Endometrium (tissue), 2 donors: ENCODE measurements around the gene PTPRE.
"Not testable (repeated sequence)": the region's sequence is repeated elsewhere in the genome, so short reads cannot be mapped to it uniquely, and the experiment has no call there.

ENCODE experiments used
- FAIRE-seq: peaks from 2 replicates; lab custom pipeline; 2012; peaks lifted over from hg19 to GRCh38; lab: Jason Lieb, UNC
- donor health status: control.
- donor health status: control.

PTPRE gene

GRCh38 chr10:128074589-128074988, 167.7 kb downstream of the PTPRE start:
- FAIRE-seq, result no peak

GRCh38 chr10:128077155-128077875, 170.4 kb downstream of the PTPRE start:
- FAIRE-seq, result no peak

DNA sequence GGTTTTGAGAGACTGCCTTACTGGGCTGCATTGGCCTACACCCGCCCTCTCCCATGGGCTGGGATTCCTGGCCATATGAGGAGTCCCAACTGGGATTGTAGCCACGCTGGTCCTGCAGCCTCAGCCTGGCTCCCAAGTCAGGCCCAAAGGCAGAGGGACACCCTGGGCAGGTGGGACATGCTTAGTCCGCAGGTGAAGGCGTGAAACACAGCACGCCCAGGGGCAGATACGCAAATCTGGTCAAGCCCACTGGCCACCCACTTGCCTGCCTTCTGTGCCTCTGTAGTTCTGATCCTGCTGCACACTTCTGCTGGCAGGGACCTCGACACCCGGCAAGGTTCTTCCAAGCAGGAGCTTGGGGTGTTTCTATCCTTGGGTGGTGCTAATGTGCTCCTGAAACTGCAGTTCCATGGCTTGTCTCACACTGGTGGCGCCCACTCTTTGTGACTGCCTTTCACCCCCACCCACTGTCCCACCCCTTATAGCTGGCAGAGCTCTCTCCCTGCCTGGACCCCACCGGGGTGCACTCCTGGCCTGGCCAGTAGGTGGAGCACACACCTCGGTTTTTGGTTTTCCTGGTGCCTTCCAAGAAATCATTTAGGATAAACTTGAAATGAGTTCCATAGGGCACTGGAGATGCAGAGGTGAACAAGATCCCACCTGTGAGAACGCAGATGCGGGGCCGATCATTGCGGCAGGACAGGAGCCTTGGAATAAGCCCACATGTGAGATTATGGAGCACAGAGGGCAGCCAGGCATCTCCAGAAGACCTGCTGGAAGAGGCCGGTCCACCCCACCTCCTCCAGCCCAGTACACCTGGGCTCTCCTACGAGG, 171.4 kb downstream of the PTPRE start:
- no peak for FAIRE-seq

DNA sequence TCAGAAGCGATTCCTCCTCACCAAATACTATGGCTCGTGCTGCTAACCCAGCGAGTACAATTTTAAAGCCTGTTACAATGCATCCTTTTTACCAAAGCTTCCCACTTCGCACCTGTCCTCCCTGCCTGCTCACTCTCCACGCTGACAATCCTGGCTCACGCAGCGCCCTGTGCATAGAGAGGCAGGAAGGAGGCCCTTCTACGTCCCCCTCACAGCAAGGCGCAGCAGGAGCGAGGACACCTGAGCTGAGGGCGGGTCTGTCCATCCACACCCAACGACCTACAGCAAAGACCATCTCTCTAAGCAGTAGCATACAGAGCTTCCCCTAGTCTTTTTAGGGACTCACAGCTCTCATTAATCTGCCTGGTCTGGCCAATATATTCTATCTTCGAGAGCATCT, 173.3 kb downstream of the PTPRE start:
- FAIRE-seq, result no peak

- no peak for FAIRE-seq
Observed at GRCh38 chr10:128080641-128081040, 173.7 kb downstream of the PTPRE start.

DNA sequence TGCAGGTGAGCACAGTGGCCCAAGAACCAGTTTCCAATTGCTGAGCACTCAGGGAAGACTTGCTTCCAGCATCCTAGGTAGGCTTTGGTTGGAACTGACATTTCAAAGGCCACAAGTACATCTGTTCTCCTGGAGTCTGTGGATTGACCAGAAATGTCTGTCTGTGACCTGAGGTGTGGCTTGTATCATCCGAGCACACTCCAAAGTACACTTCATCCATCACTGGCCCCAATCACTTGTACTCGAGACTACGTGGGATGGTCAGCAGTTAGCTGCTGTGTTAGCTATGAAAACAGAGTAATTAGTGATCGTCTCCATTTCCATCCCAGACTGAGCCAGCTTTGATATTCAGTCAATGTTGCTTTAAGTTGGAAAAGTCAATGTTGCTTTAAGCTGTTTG, 174.3 kb downstream of the PTPRE start:
- FAIRE-seq, result no peak

DNA sequence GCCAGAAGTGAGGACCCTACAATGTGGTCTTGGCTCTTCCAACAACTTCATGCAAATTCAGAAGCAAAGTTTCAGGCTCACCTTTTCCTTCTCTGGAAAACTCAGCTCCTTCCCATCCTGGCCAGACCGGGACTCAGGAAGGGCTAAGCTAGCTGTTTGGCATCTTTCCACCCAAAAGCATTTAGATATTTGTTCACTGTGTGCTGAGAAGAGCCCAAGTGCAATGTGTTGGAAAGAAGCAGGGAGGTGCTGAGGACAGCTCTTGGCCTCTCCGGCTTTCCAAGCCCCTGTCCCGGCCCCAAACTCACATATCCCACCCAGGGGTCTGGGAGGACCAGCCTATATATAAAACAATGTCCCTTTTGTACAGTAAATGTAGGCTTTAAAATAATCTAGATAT, 174.8 kb downstream of the PTPRE start:
- FAIRE-seq, result no peak

DNA sequence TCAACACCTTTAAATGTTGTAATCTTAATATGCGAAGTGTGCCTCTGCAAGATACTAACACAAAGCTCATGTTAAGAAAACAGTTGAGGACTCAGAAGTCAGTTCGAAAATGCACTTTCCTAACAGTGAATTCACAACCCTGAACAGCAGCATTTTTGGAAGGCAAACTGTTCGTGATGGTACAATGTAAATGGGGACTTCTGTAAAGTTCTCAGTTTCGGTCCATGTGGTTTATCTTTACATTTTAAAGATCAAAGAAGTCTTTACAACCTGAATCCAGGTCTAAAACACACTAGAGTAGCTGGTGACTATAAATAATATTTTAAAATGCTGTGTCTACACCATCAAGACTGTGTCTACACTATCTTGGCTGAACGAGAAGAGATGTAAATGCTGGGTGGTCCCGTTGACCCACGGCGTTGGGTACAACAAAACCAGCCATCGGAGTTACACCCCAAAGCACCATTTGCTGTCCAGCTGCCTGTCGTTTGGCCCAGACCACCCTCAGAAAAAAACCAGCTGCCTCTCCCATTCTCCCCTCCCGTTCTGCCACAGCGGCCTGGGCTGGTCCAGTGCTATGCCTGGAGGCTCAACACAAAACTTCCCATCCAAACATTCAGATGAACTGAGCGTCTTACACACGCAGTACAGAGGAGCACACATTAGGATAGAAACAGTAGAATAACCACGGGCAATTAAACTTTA, 176.4 kb downstream of the PTPRE start:
- FAIRE-seq, result no peak

GRCh38 chr10:128084364-128084763, 177.5 kb downstream of the PTPRE start:
- no peak for FAIRE-seq

DNA sequence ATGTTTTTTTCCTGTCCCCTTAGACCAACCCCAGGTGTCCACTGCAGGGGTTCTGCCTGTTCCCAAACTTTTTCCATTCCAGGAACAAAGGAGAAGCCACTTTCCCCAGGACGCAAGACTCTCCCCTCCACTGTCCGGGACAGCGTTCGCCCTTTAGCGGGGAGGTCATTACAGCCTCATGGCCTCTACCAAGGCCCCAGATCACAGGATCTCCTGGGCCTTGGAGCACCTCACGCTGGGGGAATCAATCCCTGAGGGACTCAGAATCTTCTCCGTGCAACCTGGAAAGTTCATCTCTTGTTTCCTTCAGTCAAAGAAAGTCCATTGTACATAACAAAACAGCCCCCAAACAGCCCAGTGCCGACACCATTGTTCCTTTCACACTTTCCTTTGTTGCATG, 178.1 kb downstream of the PTPRE start:
- FAIRE-seq, result no peak

DNA sequence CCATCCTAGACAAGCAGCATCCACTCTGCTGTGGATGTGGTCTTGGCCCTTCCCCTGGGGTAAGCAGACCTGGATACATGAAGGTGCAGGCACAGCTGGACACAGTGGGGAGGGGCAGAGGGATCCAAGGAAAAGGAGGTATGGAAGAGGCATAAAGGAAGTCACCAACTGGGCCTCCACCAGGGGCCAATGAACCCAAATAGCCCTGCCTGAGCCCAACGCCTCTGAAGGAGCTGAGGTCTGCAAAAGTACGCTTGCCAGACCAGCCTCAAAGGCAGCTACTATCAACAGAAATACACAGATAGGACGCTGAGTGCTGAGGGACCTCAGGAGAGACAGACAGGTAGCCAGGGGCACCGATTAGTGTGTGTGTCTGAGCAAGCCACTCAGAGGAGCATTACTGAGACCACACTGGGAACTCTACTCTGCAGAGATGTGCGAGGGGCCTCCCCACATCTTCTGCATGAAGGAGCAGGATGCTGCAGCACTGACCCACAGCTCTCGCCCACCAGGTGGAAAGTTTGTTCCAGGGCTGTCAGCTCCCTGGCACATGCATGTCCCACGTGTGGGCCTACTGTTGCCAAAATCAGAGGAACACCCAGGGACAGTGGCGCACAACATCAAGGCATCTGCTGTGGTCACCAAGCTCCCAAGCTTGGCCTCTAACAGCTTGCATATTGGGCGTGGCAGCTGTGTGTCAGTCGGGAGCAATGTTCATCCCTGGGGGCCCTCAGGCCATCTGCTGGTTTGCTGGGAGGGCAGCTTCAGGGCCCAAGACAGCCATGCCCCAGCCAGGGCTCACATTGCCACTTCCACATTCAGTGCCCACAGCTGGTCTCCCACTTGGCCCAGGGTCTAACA, 179.3 kb downstream of the PTPRE start:
- no peak for FAIRE-seq

- no peak for FAIRE-seq
Observed at GRCh38 chr10:128087146-128087883, 180.4 kb downstream of the PTPRE start.

DNA sequence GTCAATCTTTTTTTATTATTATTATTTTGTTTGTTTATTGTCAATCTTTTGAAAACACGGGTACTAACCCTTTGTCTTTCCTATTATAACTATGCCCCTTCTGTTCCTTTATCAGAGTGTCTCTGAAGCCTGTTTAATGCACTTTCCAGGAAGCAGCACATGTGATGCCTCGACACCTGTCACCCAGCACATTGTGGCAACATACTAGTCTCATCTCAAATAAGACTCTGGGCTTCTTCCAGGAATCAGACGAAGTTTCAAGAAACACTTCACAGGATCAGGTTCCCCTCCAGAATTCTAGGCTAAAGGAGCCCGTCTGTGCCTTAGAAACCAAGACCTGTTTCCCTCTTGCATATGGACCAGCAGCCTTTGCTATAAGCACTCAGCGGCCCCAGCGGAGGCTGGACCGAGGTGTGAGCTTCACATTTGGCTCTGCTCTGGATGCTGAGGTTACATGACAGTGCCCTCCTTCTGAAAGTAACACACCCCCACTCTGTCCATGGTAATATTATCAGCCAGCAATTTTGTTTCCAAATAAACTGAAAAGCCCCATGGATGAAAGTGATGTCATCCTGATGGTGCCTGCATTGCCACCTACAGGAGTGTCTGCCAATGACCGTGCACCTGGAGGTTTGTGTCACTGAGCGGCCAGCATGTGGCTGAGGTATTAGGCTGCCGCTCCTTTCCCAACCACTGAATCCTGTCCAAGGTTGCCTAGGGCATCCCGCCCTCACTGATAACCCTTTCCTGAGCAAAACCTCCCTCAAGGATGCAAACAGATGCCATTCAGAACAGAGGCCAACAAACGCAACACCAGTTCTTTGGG, 181.2 kb downstream of the PTPRE start:
- no peak for FAIRE-seq

DNA sequence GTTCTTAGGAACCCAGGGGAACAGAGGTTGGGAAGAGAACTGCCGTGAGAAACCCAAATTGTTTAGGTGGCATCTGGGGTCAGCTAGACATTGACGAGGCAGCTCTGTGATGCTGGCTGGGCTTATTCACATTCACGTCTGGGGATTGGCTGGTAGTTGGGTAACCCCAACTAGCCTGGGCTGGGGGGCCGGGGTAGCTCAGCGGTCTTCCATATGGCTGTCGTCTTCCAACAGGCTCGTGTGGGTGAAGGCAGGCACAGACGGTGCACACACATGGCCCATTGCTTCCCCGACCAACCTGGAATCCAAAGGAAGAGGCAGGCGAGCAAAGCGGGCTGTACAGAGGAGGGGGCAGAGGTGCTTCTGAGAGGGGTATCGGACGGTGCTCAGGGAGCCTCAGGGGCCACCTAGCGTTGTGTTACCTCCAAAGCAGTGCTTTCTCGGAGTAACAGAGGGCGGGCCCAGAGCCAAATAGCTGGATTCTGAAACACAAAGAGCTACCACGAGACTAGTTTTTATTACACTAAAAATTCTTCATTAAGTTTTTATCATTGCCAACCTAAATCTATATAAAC, 184.8 kb downstream of the PTPRE start:
- FAIRE-seq, result no peak

DNA sequence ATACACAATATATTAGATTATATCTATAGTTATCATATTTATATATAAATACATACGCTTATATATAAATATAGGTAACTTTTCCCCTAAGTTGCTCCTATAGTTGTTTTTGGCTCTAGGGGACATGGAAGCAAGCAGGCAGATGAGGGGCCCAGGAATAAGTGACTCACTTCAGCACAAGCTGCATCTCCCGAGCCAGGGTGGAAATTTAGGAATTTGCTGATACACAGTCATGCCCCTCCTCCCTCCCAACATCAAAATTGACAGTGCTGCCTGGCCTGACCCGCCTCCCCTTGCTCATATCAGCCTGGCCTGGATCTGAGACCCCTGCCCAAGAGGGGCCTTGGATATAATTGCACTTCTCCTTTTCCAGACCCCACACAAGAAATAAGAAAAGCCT, 185.6 kb downstream of the PTPRE start:
- no peak for FAIRE-seq

DNA sequence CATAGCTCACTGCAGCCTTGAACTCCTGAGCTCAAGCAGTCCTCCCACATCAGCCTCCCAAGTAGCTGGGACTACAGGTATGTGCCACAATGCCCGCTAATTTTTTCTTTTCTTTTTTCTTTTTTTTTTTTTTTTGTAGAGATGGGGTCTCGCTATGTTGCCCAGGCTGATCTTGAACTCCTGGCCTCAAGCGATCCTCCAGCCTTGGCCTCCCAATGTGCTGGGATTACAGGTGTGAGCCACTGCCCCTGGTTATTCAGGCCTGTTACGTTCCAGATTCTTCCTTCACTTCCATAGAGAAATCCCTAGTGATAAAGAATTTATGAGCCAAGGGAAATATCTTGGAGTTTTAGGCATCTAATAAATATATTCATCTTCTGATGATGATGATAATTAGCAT, 187.7 kb downstream of the PTPRE start:
- not testable (repeated sequence) for FAIRE-seq

DNA sequence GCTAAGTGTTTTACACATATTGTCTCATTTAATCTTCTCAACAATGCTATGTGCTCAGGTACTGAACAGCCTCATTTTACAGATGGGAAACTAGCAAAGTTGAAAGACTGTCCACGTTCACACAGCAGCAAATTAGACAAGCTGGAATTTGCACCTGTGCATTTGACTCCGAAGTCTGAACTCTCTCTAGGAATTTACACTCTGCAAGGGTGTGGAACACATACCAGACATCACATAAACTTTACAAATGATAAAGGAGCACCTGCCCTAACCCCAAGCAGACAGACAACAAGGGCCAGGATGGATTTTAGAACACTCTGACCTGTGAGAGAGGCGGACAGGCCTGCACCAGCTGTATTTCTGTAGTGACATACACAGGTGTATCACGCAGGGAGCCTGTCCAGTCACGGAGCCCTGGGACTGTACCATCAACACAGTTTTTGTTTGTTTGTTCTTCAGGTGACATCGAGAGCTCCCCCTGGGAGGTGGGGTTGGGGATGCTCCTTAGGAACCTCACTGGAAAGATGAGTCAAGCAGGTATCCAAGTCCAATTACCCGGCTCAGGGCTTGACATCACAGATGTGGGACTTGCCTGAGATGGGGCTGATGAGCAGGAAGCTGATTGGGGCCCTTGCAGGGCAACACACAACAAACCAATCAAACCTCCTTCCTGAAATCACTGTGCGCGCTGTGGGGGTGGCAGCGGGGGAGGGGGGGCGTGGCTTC, 188.3 kb downstream of the PTPRE start:
- FAIRE-seq, result no peak

DNA sequence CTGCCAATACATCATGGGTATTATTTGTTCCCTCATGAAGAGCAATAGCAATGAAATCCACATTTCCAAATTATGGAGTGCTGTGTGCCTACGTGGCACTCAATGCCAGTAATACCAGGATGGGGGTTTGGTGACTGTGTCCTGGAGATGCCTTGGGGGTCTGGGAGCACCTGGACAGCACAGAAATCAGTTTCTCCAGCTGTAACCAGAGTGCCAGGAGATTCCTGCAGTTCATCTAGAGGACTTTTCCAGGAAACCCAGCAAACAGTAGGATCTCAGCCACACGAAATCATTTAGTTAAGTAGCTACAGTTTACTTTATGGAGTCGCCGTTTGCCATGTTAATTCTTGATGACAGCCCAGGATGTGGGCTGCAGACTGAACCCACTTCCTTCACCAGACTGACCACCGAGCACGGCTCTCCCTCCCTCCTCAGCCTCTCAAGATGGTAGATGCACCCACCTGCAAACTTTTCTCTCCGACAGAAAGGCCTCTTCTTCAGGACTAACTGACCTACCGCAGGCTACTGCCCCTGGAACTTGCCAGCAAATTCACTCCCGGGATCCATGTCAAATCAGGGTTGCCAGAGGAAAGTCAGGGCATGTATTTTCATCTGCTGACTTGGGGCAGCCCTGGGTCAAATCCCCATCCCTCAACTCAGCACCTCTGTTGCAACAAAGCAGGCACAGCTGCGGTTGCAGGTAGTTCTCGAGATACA, 189.0 kb downstream of the PTPRE start:
- no peak for FAIRE-seq
